Thymus (tissue), 11 donors: ENCODE measurements around the gene MEIKIN. TPM values are rescaled to one million over a fixed set of nuclear protein-coding genes. Genes with fewer than 3 reads are reported as not detected.
"Not testable (repeated sequence)": the region's sequence is repeated elsewhere in the genome, so short reads cannot be mapped to it uniquely, and the experiment has no call there.

ENCODE experiments used
- DNase-seq, 9 donors: peaks; one replicate each; pipeline ENCODE4 v3.0.0-alpha.2; 2013; ENCODE audit warnings: low spot score in 9 of 9, low read depth in 6 of 9, missing footprints in 1 of 9
- H3K27ac ChIP-seq, 2 donors: one replicate each; pipeline ENCODE4 v1.5.1; 2013; ENCODE audit warnings: control low read depth in 1 of 2, low read depth in 1 of 2, low read length in 1 of 2, mild to moderate bottlenecking in 1 of 2, moderate library complexity in 1 of 2
- H3K27me3 ChIP-seq, 2 donors: one replicate each; pipeline ENCODE4 v1.5.1; 2013; ENCODE audit warnings: low read length in 1 of 2; ENCODE audit not compliant: control insufficient read depth in 2 of 2, insufficient read depth in 1 of 2
- H3K36me3 ChIP-seq, 2 donors: one replicate each; pipeline ENCODE4 v1.5.1; 2013; ENCODE audit warnings: low read length in 1 of 2, mild to moderate bottlenecking in 1 of 2, moderate library complexity in 1 of 2; ENCODE audit not compliant: control insufficient read depth in 2 of 2, insufficient read depth in 2 of 2
- H3K4me1 ChIP-seq, 2 donors: one replicate each; pipeline ENCODE4 v1.5.1; 2013; ENCODE audit warnings: low read length in 2 of 2; ENCODE audit not compliant: control insufficient read depth in 2 of 2, insufficient read depth in 2 of 2
- H3K4me3 ChIP-seq, 2 donors: one replicate each; pipeline ENCODE4 v1.5.1; 2013; ENCODE audit warnings: low read length in 2 of 2, control low read depth in 1 of 2, mild to moderate bottlenecking in 1 of 2
- H3K9me3 ChIP-seq, 2 donors: one replicate each; pipeline ENCODE4 v1.5.1; 2013; ENCODE audit warnings: low read length in 1 of 2, mild to moderate bottlenecking in 1 of 2; ENCODE audit not compliant: control insufficient read depth in 2 of 2, insufficient read depth in 1 of 2
- WGBS: extraction: QIAGEN DNeasy Blood & Tissue Kit; methylation state at CpG from one replicate; pipeline ENCODE4 v1.1.7; 2013; 5-methylcytosine and 5-hydroxymethylcytosine counted together
- polyA plus RNA-seq: library from polyadenylated mRNA; stranded (reverse); fragments of 200-250 nt; gene quantifications from one replicate; pipeline ENCODE4 v1.2.3, GENCODE V29; 2013
- total RNA-seq: library from RNA; stranded (reverse); fragments of 120-200 nt; gene quantifications from one replicate; pipeline ENCODE4 v1.2.4, GENCODE V29; 2013
- donor health status: healthy.

Gene MEIKIN
- total and polyA plus RNA-seq, 2 donors, result 0.09 to 0.14 TPM

GRCh38 chr5:131845828-131846227 lies 99.6 kb downstream of the MEIKIN start:
- H3K36me3 ChIP-seq, result no peaks in the 10 kb centered on the region
- DNase-seq, result no peak
- H3K4me1 ChIP-seq, result no peaks in the 10 kb centered on the region
- H3K9me3 ChIP-seq, result peaks cover 0 to 11% of the 10 kb centered on the region in 2 donors
- no peak overlapping the region for H3K4me3 ChIP-seq
- no peaks in the 10 kb centered on the region for H3K27me3 ChIP-seq
- H3K27ac ChIP-seq, result no peak overlapping the region

- 94% methylated on average over 1 of the region's 1 CpG for WGBS
- not testable (repeated sequence) for H3K4me1 ChIP-seq
These were observed 102.5 kb downstream of the MEIKIN start for GRCh38 chr5:131842971-131843370.

GRCh38 chr5:131832702-131833101 lies 112.8 kb downstream of the MEIKIN start:
- 97% methylated on average over 2 of the region's 2 CpGs for WGBS
- H3K4me1 ChIP-seq, H3K9me3 ChIP-seq, DNase-seq, H3K27ac ChIP-seq, H3K36me3 ChIP-seq, H3K27me3 ChIP-seq, H3K4me3 ChIP-seq: not testable (repeated sequence)

More at GRCh38 chr5:131842971-131843370, 102.5 kb downstream of the MEIKIN start:
- H3K4me3 ChIP-seq, H3K36me3 ChIP-seq, H3K27ac ChIP-seq, H3K27me3 ChIP-seq, H3K9me3 ChIP-seq, DNase-seq: not testable (repeated sequence)

GRCh38 chr5:131825404-131826013 lies 120.0 kb downstream of the MEIKIN start:
- no peak for DNase-seq
- Histone ChIP-seq H3K9me3 (no peaks in the 10 kb centered on the region), H3K36me3 (no peaks in the 10 kb centered on the region), H3K27ac (no peak overlapping the region), H3K27me3 (no peaks in the 10 kb centered on the region), H3K4me1 (no peaks in the 10 kb centered on the region), H3K4me3 (no peak overlapping the region)
- 96% methylated on average over 2 of the region's 2 CpGs for WGBS

- no peaks in the 10 kb centered on the region for H3K27me3 ChIP-seq
- no peaks in the 10 kb centered on the region for H3K36me3 ChIP-seq
- H3K27ac ChIP-seq, result no peak overlapping the region
- H3K4me3 ChIP-seq, result no peak overlapping the region
- no peaks in the 10 kb centered on the region for H3K9me3 ChIP-seq
- no peaks in the 10 kb centered on the region for H3K4me1 ChIP-seq
- 97% methylated on average over 1 of the region's 1 CpG for WGBS
- DNase-seq, result no peak
These were observed 120.8 kb downstream of the MEIKIN start for GRCh38 chr5:131824631-131825030.

GRCh38 chr5:131821221-131821620 lies 124.2 kb downstream of the MEIKIN start:
- Histone ChIP-seq H3K27ac (no peak overlapping the region), H3K27me3 (no peaks in the 10 kb centered on the region), H3K4me1 (no peaks in the 10 kb centered on the region), H3K4me3 (no peak overlapping the region), H3K9me3 (no peaks in the 10 kb centered on the region), H3K36me3 (no peaks in the 10 kb centered on the region)
- no peak for DNase-seq
- WGBS, result 96% methylated on average over 1 of the region's 1 CpG

GRCh38 chr5:131818001-131818724 lies 127.3 kb downstream of the MEIKIN start:
- H3K4me1 ChIP-seq, result no peaks in the 10 kb centered on the region
- no peak for DNase-seq
- H3K27me3 ChIP-seq, result no peaks in the 10 kb centered on the region
- no peaks in the 10 kb centered on the region for H3K36me3 ChIP-seq
- no peak overlapping the region for H3K4me3 ChIP-seq
- 67% methylated on average over 2 of the region's 2 CpGs for WGBS
- H3K27ac ChIP-seq, result no peak overlapping the region
- H3K9me3 ChIP-seq, result no peaks in the 10 kb centered on the region

- no peaks in the 10 kb centered on the region for H3K27me3 ChIP-seq
- no peaks in the 10 kb centered on the region for H3K36me3 ChIP-seq
- no peaks in the 10 kb centered on the region for H3K9me3 ChIP-seq
- H3K4me1 ChIP-seq, result no peaks in the 10 kb centered on the region
- no peak overlapping the region for H3K27ac ChIP-seq
- WGBS, result 90% methylated on average over 2 of the region's 2 CpGs
- H3K4me3 ChIP-seq, result no peak overlapping the region
- no peak for DNase-seq
These were observed 130.5 kb downstream of the MEIKIN start for GRCh38 chr5:131814990-131815389.

- 92% methylated on average over 4 of the region's 4 CpGs for WGBS
- Histone ChIP-seq H3K27ac (no peak overlapping the region), H3K9me3 (no peaks in the 10 kb centered on the region), H3K36me3 (no peaks in the 10 kb centered on the region), H3K4me3 (no peak overlapping the region), H3K27me3 (no peaks in the 10 kb centered on the region), H3K4me1 (no peaks in the 10 kb centered on the region)
- no peak for DNase-seq
These were observed 132.9 kb downstream of the MEIKIN start for GRCh38 chr5:131812371-131813160.
